GM12878 (cell line): ENCODE results near the gene BACE2.

Experiments
- CHD2 ChIP-seq: IDR thresholded peaks from 2 replicates; pipeline ENCODE4 v1.6.1; 2011; ENCODE audit warnings: low read depth, low read length, improper control_type of control experiment, borderline replicate concordance
- ETV6 ChIP-seq, 2 experiments: fragments of 450-650 bp in 1 of 2; IDR thresholded peaks in 1 of 2; conservative IDR thresholded peaks in 1 of 2; 2 replicates each; pipeline ENCODE4 v1.6.1; 2014; ENCODE audit warnings: antibody characterized with exemption in 1 of 2, borderline replicate concordance in 1 of 2, low read depth in 1 of 2, mild to moderate bottlenecking in 1 of 2, moderate library complexity in 1 of 2
- FOS ChIP-seq: IDR thresholded peaks from 3 replicates; pipeline ENCODE4 v1.6.1; 2011; ENCODE audit warnings: borderline replicate concordance; ENCODE audit not compliant: insufficient read length; ENCODE audit errors: extremely low read depth
- HDAC6 ChIP-seq: fragments of 200-600 bp; sonication (generic); IDR thresholded peaks from one replicate; pipeline ENCODE4 v1.8.0; 2017; ENCODE audit warnings: antibody characterized with exemption; ENCODE audit not compliant: unreplicated experiment
- MYC ChIP-seq: IDR thresholded peaks from 2 replicates; pipeline ENCODE4 v1.6.1; 2011; ENCODE audit warnings: mild to moderate bottlenecking, low read length, moderate library complexity, inconsistent platforms; ENCODE audit not compliant: insufficient read depth, insufficient replicate concordance, insufficient read length, severe bottlenecking
- RFX5 ChIP-seq: IDR thresholded peaks from 2 replicates; pipeline ENCODE4 v1.6.1; 2011; ENCODE audit warnings: low read depth, low read length, improper control_type of control experiment
- SMC3 ChIP-seq: IDR thresholded peaks from 2 replicates; pipeline ENCODE4 v1.6.1; 2011; ENCODE audit warnings: low read length, improper control_type of control experiment, borderline replicate concordance
- TCF12 ChIP-seq: IDR thresholded peaks from 2 replicates; pipeline ENCODE4 v1.6.1; 2011; ENCODE audit warnings: low read depth, mild to moderate bottlenecking, low read length
- YBX1 ChIP-seq: fragments of 450-650 bp; IDR thresholded peaks from 2 replicates; pipeline ENCODE4 v1.6.1; 2016; ENCODE audit warnings: antibody characterized with exemption
- TF ChIP-seq, protein P1 (sequence below): fragments of 450-650 bp; IDR thresholded peaks from 2 replicates; pipeline ENCODE4 v1.6.1; 2016; ENCODE audit warnings: mild to moderate bottlenecking, moderate library complexity, borderline replicate concordance
- TF ChIP-seq, protein P2 (sequence below), 3 experiments: IDR thresholded peaks in 2 of 3; conservative IDR thresholded peaks in 1 of 3; 2 replicates each; pipeline ENCODE4 v1.5.1; 2011; ENCODE audit warnings: low read depth in 3 of 3, low read length in 3 of 3, mild to moderate bottlenecking in 3 of 3, control low read depth in 2 of 3, moderate library complexity in 2 of 3, inconsistent platforms in 1 of 3, mixed read lengths in 1 of 3; ENCODE audit not compliant: control insufficient read depth in 2 of 3, insufficient read depth in 1 of 3; ENCODE audit errors: extremely low read depth in 1 of 3

DNA sequence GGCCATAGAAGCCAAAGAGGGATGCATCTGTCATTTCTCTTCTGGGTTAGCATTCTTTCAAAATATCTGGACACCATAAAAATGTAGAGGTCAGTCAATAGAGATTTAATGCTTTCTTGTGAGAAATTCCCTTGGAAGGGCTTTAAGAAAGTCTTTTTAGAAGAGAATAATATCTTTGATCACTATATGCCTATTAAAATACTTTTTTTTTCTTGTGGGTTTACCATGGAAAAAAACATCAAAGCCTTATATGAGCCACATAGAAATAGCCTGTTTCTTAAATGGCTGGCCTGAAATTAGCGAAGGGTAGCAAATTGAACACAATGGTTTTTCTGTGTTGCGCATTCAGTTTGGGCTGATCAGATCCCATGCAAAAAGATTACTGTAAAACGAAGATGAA is 36.8 kb downstream of the BACE2 start:
- no peak for TF ChIP-seq TCF12
- TF ChIP-seq ETV6 (conservative IDR thresholded peaks at IDR 0.05 in 1 of 2, IDR thresholded peaks at IDR 0.05 in 1 of 2; ENCODE audit: borderline replicate concordance in 1 of 2, low read depth in 1 of 2), result no peak
- no peak for TF ChIP-seq SMC3
- TF ChIP-seq, protein P1, sequence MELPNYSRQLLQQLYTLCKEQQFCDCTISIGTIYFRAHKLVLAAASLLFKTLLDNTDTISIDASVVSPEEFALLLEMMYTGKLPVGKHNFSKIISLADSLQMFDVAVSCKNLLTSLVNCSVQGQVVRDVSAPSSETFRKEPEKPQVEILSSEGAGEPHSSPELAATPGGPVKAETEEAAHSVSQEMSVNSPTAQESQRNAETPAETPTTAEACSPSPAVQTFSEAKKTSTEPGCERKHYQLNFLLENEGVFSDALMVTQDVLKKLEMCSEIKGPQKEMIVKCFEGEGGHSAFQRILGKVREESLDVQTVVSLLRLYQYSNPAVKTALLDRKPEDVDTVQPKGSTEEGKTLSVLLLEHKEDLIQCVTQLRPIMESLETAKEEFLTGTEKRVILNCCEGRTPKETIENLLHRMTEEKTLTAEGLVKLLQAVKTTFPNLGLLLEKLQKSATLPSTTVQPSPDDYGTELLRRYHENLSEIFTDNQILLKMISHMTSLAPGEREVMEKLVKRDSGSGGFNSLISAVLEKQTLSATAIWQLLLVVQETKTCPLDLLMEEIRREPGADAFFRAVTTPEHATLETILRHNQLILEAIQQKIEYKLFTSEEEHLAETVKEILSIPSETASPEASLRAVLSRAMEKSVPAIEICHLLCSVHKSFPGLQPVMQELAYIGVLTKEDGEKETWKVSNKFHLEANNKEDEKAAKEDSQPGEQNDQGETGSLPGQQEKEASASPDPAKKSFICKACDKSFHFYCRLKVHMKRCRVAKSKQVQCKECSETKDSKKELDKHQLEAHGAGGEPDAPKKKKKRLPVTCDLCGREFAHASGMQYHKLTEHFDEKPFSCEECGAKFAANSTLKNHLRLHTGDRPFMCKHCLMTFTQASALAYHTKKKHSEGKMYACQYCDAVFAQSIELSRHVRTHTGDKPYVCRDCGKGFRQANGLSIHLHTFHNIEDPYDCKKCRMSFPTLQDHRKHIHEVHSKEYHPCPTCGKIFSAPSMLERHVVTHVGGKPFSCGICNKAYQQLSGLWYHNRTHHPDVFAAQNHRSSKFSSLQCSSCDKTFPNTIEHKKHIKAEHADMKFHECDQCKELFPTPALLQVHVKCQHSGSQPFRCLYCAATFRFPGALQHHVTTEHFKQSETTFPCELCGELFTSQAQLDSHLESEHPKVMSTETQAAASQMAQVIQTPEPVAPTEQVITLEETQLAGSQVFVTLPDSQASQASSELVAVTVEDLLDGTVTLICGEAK, result no peak
- no peak for TF ChIP-seq MYC
- no peak for TF ChIP-seq CHD2
- no peak for TF ChIP-seq HDAC6
- TF ChIP-seq, protein P2, sequence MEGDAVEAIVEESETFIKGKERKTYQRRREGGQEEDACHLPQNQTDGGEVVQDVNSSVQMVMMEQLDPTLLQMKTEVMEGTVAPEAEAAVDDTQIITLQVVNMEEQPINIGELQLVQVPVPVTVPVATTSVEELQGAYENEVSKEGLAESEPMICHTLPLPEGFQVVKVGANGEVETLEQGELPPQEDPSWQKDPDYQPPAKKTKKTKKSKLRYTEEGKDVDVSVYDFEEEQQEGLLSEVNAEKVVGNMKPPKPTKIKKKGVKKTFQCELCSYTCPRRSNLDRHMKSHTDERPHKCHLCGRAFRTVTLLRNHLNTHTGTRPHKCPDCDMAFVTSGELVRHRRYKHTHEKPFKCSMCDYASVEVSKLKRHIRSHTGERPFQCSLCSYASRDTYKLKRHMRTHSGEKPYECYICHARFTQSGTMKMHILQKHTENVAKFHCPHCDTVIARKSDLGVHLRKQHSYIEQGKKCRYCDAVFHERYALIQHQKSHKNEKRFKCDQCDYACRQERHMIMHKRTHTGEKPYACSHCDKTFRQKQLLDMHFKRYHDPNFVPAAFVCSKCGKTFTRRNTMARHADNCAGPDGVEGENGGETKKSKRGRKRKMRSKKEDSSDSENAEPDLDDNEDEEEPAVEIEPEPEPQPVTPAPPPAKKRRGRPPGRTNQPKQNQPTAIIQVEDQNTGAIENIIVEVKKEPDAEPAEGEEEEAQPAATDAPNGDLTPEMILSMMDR (IDR thresholded peaks at IDR 0.05 in 2 of 3, conservative IDR thresholded peaks at IDR 0.05 in 1 of 3; ENCODE audit: control insufficient read depth in 2 of 3, extremely low read depth in 1 of 3, insufficient read depth in 1 of 3, low read depth in 3 of 3, low read length in 3 of 3), result no peak
- TF ChIP-seq FOS, result no peak
- no peak for TF ChIP-seq YBX1
- no peak for TF ChIP-seq RFX5
